GM21576 (cell line): ENCODE data around the gene ALDH1L1.

Experiments used
- ATAC-seq: cut with Tn5 transposase; IDR thresholded peaks from one replicate; pipeline ENCODE4 v1.9.1; 2021; ENCODE audit warnings: mild to moderate bottlenecking, moderate library complexity; ENCODE audit not compliant: unreplicated experiment

The ALDH1L1 gene

GRCh38 chr3:126197343-126197742, 17.0 kb upstream of the ALDH1L1 start:
- no peak for ATAC-seq

- no peak for ATAC-seq
Observed at GRCh38 chr3:126194713-126195305, 14.4 kb upstream of the ALDH1L1 start.

- no peak for ATAC-seq
Observed at GRCh38 chr3:126191246-126191645, 10.9 kb upstream of the ALDH1L1 start.

GRCh38 chr3:126187920-126188319, 7.5 kb upstream of the ALDH1L1 start:
- ATAC-seq, result no peak

GRCh38 chr3:126186749-126187148, 6.4 kb upstream of the ALDH1L1 start:
- no peak for ATAC-seq

- ATAC-seq, result no peak
Observed at GRCh38 chr3:126186271-126186670, 5.9 kb upstream of the ALDH1L1 start.

GRCh38 chr3:126184465-126185000, 4.1 kb upstream of the ALDH1L1 start:
- ATAC-seq, result no peak

GRCh38 chr3:126181398-126181725, 976 bp upstream of the ALDH1L1 start:
- ATAC-seq, result no peak

- no peak for ATAC-seq
Observed at GRCh38 chr3:126179825-126180476, 435 bp downstream of the ALDH1L1 start.

GRCh38 chr3:126170073-126170777, 10.2 kb downstream of the ALDH1L1 start:
- no peak for ATAC-seq

GRCh38 chr3:126167566-126167965, 12.8 kb downstream of the ALDH1L1 start:
- no peak for ATAC-seq

- ATAC-seq, result no peak
Observed at GRCh38 chr3:126166009-126166408, 14.4 kb downstream of the ALDH1L1 start.

- ATAC-seq, result no peak
Observed at GRCh38 chr3:126161309-126161708, 19.1 kb downstream of the ALDH1L1 start.

- ATAC-seq, result no peak
Observed at GRCh38 chr3:126160243-126161210, 19.9 kb downstream of the ALDH1L1 start.

- no peak for ATAC-seq
Observed at GRCh38 chr3:126159476-126159875, 20.9 kb downstream of the ALDH1L1 start.

GRCh38 chr3:126158912-126159454, 21.4 kb downstream of the ALDH1L1 start:
- ATAC-seq, result no peak

GRCh38 chr3:126158016-126158911, 22.1 kb downstream of the ALDH1L1 start:
- no peak for ATAC-seq

- no peak for ATAC-seq
Observed at GRCh38 chr3:126157083-126157768, 23.2 kb downstream of the ALDH1L1 start.

GRCh38 chr3:126156468-126156867, 23.9 kb downstream of the ALDH1L1 start:
- no peak for ATAC-seq
